Measurements from ENCODE around the gene CDT1. TPM values are rescaled to one million over a fixed set of nuclear protein-coding genes. Genes with fewer than 3 reads are reported as not detected.
A peak's percentile ranks its signal among the peaks of the same experiment; 100 is the strongest.

The CDT1 gene
- total and polyA plus RNA-seq, 2 experiments from 2014 or later: 5.1 to 5.2 TPM

DNA sequence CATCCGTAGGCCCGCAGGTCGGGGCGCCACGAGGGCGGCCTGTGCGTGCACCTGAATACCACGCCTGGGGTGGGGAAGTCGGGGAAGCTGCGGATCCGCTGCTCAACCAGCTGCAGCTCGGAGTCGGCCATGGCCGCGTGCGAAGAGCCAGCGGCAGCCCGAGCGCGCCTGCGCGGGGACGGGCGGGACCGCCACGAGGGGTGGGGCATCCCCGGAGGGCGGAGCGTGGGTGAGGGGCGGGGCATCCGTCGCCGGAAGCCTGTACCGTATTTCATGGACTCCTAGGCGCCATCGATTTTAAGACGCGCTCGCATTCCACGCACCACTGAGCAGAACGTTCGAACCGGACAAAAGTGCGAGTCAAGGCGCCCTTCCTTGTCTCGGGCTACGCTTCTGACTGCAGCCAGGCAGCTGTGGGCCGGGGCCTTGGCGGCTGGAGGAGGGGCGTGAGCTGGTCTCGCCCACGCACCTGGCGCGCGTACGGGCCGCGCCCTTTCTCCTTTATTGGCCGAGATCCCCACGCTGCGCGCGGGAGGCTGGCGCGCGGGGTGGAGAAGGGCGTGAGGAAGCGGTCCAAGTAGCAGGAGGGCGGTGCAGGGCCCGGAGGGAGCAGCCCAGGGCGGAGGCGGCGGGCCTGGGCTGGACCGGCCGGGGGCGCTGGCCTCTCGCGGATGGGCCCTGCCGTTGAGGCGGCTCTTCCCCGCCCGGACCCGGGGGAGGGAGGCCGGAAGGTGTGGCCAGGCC, 8.4 kb downstream of the CDT1 start, which contains the start of gene APRT:
TSS of gene APRT (minus strand) at position 160 of the 744 bp plus-strand sequence. CDS start at position 131, 29 bp downstream.
- Histone ChIP-seq H3K36me3 (replicated peaks; ENCODE audit: insufficient read depth, low read depth) (no peaks in the 10 kb centered on the region), H3K4me2 (peak within 1 kb of the TSS; percentile 89), H3K27me3 (no peaks in the 10 kb centered on the region), H3K4me3 (peak within 1 kb of the TSS; percentile 73), H3K79me2 (peaks cover 13% of the 10 kb centered on the region), H3K9me2 (replicated peaks; ENCODE audit: insufficient read depth) (no peaks in the 10 kb centered on the region), H4K20me1 (ENCODE audit: insufficient read depth, poor library complexity, severe bottlenecking) (peaks cover 6% of the 10 kb centered on the region), H3K4me1 (ENCODE audit: insufficient read depth) (peaks cover 17% of the 10 kb centered on the region), H3K27ac (peak within 1 kb of the TSS; percentile 92), H2AFZ (peak within 1 kb of the TSS; percentile 62), H3K9me3 (ENCODE audit: low read depth) (no peaks in the 10 kb centered on the region)
- peak; percentile 40 for TF ChIP-seq CTCF (IDR thresholded peaks at IDR 0.05; ENCODE audit: poor library complexity)
- no peak for TF ChIP-seq EZH2 (IDR thresholded peaks at IDR 0.05; ENCODE audit: borderline replicate concordance)
- TF ChIP-seq EZH2phosphoT487 (IDR thresholded peaks at IDR 0.05; ENCODE audit: low read depth, severe bottlenecking, unreplicated experiment): no peak
- peak; percentile 98 for DNase-seq (ENCODE audit: low spot score)
- WGBS (ENCODE audit: low lambda C conversion rate, missing lambda C conversion rate): under 1% methylated on average over 56 of the region's 84 CpGs

DNA sequence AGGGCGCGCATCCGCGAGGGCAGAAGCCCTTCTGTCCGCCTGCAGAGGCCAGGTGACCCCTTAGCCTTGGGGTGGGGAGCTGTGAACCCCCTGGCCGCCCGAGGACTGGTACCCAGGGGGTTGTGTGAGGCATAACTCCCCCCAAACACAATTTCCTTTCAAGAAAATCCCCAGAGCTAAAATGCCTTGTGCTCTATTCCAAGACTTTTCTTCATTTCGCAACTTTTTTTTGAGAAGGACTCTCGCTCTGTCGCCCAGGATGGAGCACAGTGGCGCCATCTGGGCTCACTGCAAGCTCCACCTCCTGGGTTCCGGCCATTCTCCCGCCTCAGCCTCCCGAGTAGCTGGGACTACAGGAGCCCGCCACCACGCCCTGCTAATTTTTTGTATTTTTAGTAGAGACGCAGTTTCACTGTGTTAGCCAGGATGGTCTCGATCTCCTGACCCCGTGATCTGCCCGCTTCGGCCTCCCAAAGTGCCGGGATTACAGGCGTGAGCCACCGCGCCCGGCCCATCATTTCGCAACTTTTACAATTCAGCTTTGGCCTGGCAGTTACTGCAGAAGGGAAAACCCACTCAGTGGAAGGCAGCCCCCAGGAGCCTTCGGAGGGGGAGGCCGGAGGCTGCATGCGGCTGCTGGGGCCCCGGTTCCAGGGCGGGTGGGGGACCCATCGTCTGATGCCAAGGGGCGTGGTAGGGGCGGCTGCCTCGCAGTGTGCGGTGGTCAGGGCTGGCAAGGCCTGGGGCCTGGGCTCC, 9.1 kb downstream of the CDT1 start:
- Histone ChIP-seq H3K27ac (peak overlapping the region; percentile 89), H3K36me3 (replicated peaks; ENCODE audit: insufficient read depth, low read depth) (no peaks in the 10 kb centered on the region), H2AFZ (peak overlapping the region; percentile 62), H3K27me3 (no peaks in the 10 kb centered on the region), H3K4me3 (peak overlapping the region; percentile 43), H3K9me2 (replicated peaks; ENCODE audit: insufficient read depth) (no peaks in the 10 kb centered on the region), H3K4me1 (ENCODE audit: insufficient read depth) (peaks cover 17% of the 10 kb centered on the region), H3K79me2 (peaks cover 13% of the 10 kb centered on the region), H3K9me3 (ENCODE audit: low read depth) (no peaks in the 10 kb centered on the region), H4K20me1 (ENCODE audit: insufficient read depth, poor library complexity, severe bottlenecking) (peaks cover 6% of the 10 kb centered on the region), H3K4me2 (peak overlapping the region; percentile 89)
- WGBS (ENCODE audit: low lambda C conversion rate, missing lambda C conversion rate): 49% methylated on average over 36 of the region's 37 CpGs
- TF ChIP-seq EZH2phosphoT487 (IDR thresholded peaks at IDR 0.05; ENCODE audit: low read depth, severe bottlenecking, unreplicated experiment) (no peak), CTCF (IDR thresholded peaks at IDR 0.05; ENCODE audit: poor library complexity) (no peak), EZH2 (IDR thresholded peaks at IDR 0.05; ENCODE audit: borderline replicate concordance) (no peak)
- DNase-seq (ENCODE audit: low spot score): peak; percentile 52

- no peak overlapping the region for H3K4me3 ChIP-seq
- no peaks in the 10 kb centered on the region for H3K9me2 ChIP-seq (replicated peaks; ENCODE audit: insufficient read depth)
- no peak overlapping the region for H2AFZ ChIP-seq
- peaks cover 13% of the 10 kb centered on the region for H3K79me2 ChIP-seq
- no peaks in the 10 kb centered on the region for H3K27me3 ChIP-seq
- peaks cover 17% of the 10 kb centered on the region for H3K4me1 ChIP-seq (ENCODE audit: insufficient read depth)
- 87% methylated on average over 23 of the region's 26 CpGs for WGBS (ENCODE audit: low lambda C conversion rate, missing lambda C conversion rate)
- no peaks in the 10 kb centered on the region for H3K9me3 ChIP-seq (ENCODE audit: low read depth)
- TF ChIP-seq CTCF (IDR thresholded peaks at IDR 0.05; ENCODE audit: poor library complexity): no peak
- TF ChIP-seq EZH2 (IDR thresholded peaks at IDR 0.05; ENCODE audit: borderline replicate concordance): no peak
- TF ChIP-seq EZH2phosphoT487 (IDR thresholded peaks at IDR 0.05; ENCODE audit: low read depth, severe bottlenecking, unreplicated experiment): no peak
- no peak for DNase-seq (ENCODE audit: low spot score)
- H4K20me1 ChIP-seq (ENCODE audit: insufficient read depth, poor library complexity, severe bottlenecking): peaks cover 6% of the 10 kb centered on the region
- H3K4me2 ChIP-seq: no peak overlapping the region
- H3K27ac ChIP-seq: peak overlapping the region; percentile 89
- no peaks in the 10 kb centered on the region for H3K36me3 ChIP-seq (replicated peaks; ENCODE audit: insufficient read depth, low read depth)
These were observed 9.9 kb downstream of the CDT1 start for GRCh38 chr16:88813269-88814143.
